WTC11 (cell line): ENCODE data around the gene PHOSPHO2. TPM values are rescaled to one million over a fixed set of nuclear protein-coding genes. Genes with fewer than 3 reads are reported as not detected.

Source experiments
- ATAC-seq: fragments of 200-7000 bp; cut with Tn5 transposase; 2 replicates; pipeline ENCODE4 v1.10.0; 2021; ENCODE audit warnings: mild to moderate bottlenecking, moderate library complexity
- CTCF ChIA-PET: fragments of 300-600 bp; sonication (Branson Sonifier 250); formaldehyde crosslinking; loops from one replicate; lab custom pipeline; 2021; ENCODE audit warnings: antibody characterized with exemption; lab: Charles Lee
- POLR2A ChIA-PET: fragments of 350-600 bp; sonication (Branson Sonifier 250); formaldehyde crosslinking; loops from one replicate; lab custom pipeline; 2021; ENCODE audit warnings: antibody characterized with exemption; lab: Charles Lee
- DNase-seq: peaks from one replicate; pipeline ENCODE4 v3.0.0; 2021; ENCODE audit warnings: low spot score
- H3K27ac Mint-ChIP-seq: 2 replicates; pipeline ENCODE4 v1.8.0; 2021; ENCODE audit warnings: mixed read lengths
- H3K27me3 Mint-ChIP-seq: 2 replicates; pipeline ENCODE4 v1.8.0; 2021; ENCODE audit warnings: low read depth, mild to moderate bottlenecking, moderate library complexity, mixed read lengths
- H3K36me3 Mint-ChIP-seq: 2 replicates; pipeline ENCODE4 v1.8.0; 2021; ENCODE audit warnings: mixed read lengths
- H3K4me1 Mint-ChIP-seq: 2 replicates; pipeline ENCODE4 v1.8.0; 2022; ENCODE audit warnings: mixed read lengths
- H3K4me3 Mint-ChIP-seq: 2 replicates; pipeline ENCODE4 v1.8.0; 2021; ENCODE audit warnings: mild to moderate bottlenecking, moderate library complexity, mixed read lengths
- H3K9me3 Mint-ChIP-seq: 2 replicates; pipeline ENCODE4 v1.8.0; 2021; ENCODE audit warnings: mixed read lengths
- ARID4B ChIP-seq: sonication (generic); formaldehyde crosslinking; IDR thresholded peaks from 2 replicates; pipeline ENCODE4 v1.8.0; 2023; ENCODE audit warnings: missing genetic modification reagents, mild to moderate bottlenecking, borderline replicate concordance
- CTCF ChIP-seq: fragments of 200-600 bp; IDR thresholded peaks from 2 replicates; pipeline ENCODE4 v1.8.0; 2022; ENCODE audit warnings: antibody characterized with exemption
- ELF4 ChIP-seq: sonication (generic); formaldehyde crosslinking; IDR thresholded peaks from 2 replicates; pipeline ENCODE4 v1.8.1; 2022; ENCODE audit warnings: low read depth, mild to moderate bottlenecking, moderate library complexity, missing genetic modification reagents
- GTF2I ChIP-seq: fragments of 250-450 bp; sonication (Bioruptor Pico); conservative IDR thresholded peaks from 2 replicates; pipeline ENCODE4 v1.4.0; 2021; ENCODE audit warnings: mild to moderate bottlenecking
- NFE2L1 ChIP-seq: sonication (generic); formaldehyde crosslinking; IDR thresholded peaks from 2 replicates; pipeline ENCODE4 v1.8.1; 2023; ENCODE audit warnings: missing genetic modification reagents
- NFYB ChIP-seq: sonication (generic); formaldehyde crosslinking; conservative IDR thresholded peaks from 2 replicates; pipeline ENCODE4 v1.8.0; 2022; ENCODE audit warnings: low read depth, missing genetic modification reagents
- NR1H2 ChIP-seq: sonication (generic); formaldehyde crosslinking; IDR thresholded peaks from 2 replicates; pipeline ENCODE4 v1.9.0; 2021; ENCODE audit warnings: mild to moderate bottlenecking, moderate library complexity, missing genetic modification reagents
- PREB ChIP-seq: sonication (generic); formaldehyde crosslinking; IDR thresholded peaks from 2 replicates; pipeline ENCODE4 v1.8.1; 2022; ENCODE audit warnings: mild to moderate bottlenecking, missing genetic modification reagents, moderate library complexity, borderline replicate concordance
- SOX15 ChIP-seq: fragments of 250-450 bp; sonication (Bioruptor Pico); IDR thresholded peaks from 2 replicates; pipeline ENCODE4 v1.9.0; 2021; ENCODE audit warnings: mild to moderate bottlenecking
- USF1 ChIP-seq: sonication (generic); formaldehyde crosslinking; IDR thresholded peaks from 2 replicates; pipeline ENCODE4 v1.8.0; 2022; ENCODE audit warnings: mild to moderate bottlenecking, missing genetic modification reagents
- ZSCAN18 ChIP-seq: fragments of 250-450 bp; sonication (Bioruptor Pico); IDR thresholded peaks from 2 replicates; pipeline ENCODE4 v2.1.2; 2022; ENCODE audit warnings: mild to moderate bottlenecking, moderate library complexity
- total RNA-seq: library from RNA; stranded (reverse); gene quantifications from 3 replicates; pipeline ENCODE4 v1.2.3, GENCODE V29; 2021
- TF ChIP-seq, protein P1 (sequence below): sonication (generic); formaldehyde crosslinking; IDR thresholded peaks from 2 replicates; pipeline ENCODE4 v1.8.1; 2023; ENCODE audit warnings: mild to moderate bottlenecking, moderate library complexity, missing genetic modification reagents
- TF ChIP-seq, protein P2 (sequence below): fragments of 250-450 bp; sonication (Bioruptor Pico); IDR thresholded peaks from 2 replicates; pipeline ENCODE4 v1.9.0; 2021; ENCODE audit warnings: mild to moderate bottlenecking, borderline replicate concordance

Gene PHOSPHO2
- total RNA-seq, 1 experiment from 2014 or later = 6.1 TPM

DNA sequence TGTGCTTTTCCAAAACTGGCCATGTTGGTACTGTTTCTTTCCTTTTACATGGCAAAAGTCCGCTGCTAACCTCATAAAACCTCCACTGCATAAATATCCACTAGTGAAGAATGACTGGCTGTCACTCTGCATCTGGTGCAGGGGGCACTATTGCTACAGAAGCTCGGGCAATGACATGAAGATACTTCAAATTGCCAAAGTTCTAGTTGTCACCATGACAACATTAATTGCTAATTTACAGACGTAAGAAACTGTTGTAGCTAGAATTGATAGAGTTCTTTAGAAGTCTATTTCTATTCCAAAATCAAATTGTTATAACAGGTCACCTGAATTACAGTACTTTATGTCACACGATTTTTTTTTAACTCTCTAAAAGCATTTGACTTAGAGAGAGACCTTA, 909 bp upstream of the PHOSPHO2 start:
- TF ChIP-seq PREB (CRISPR knock-in tag) (no peak), ARID4B (CRISPR knock-in tag) (no peak), NFE2L1 (CRISPR knock-in tag) (no peak), ZSCAN18 (no peak), GTF2I (CRISPR knock-in tag) (no peak), SOX15 (CRISPR knock-in tag) (no peak), NFYB (no peak), USF1 (CRISPR knock-in tag) (no peak), NR1H2 (CRISPR knock-in tag) (no peak), CTCF (no peak), ELF4 (CRISPR knock-in tag) (no peak)
- TF ChIP-seq, protein P1, sequence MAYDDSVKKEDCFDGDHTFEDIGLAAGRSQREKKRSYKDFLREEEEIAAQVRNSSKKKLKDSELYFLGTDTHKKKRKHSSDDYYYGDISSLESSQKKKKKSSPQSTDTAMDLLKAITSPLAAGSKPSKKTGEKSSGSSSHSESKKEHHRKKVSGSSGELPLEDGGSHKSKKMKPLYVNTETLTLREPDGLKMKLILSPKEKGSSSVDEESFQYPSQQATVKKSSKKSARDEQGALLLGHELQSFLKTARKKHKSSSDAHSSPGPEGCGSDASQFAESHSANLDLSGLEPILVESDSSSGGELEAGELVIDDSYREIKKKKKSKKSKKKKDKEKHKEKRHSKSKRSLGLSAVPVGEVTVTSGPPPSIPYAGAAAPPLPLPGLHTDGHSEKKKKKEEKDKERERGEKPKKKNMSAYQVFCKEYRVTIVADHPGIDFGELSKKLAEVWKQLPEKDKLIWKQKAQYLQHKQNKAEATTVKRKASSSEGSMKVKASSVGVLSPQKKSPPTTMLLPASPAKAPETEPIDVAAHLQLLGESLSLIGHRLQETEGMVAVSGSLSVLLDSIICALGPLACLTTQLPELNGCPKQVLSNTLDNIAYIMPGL (CRISPR knock-in tag) = no peak
- TF ChIP-seq, protein P2, sequence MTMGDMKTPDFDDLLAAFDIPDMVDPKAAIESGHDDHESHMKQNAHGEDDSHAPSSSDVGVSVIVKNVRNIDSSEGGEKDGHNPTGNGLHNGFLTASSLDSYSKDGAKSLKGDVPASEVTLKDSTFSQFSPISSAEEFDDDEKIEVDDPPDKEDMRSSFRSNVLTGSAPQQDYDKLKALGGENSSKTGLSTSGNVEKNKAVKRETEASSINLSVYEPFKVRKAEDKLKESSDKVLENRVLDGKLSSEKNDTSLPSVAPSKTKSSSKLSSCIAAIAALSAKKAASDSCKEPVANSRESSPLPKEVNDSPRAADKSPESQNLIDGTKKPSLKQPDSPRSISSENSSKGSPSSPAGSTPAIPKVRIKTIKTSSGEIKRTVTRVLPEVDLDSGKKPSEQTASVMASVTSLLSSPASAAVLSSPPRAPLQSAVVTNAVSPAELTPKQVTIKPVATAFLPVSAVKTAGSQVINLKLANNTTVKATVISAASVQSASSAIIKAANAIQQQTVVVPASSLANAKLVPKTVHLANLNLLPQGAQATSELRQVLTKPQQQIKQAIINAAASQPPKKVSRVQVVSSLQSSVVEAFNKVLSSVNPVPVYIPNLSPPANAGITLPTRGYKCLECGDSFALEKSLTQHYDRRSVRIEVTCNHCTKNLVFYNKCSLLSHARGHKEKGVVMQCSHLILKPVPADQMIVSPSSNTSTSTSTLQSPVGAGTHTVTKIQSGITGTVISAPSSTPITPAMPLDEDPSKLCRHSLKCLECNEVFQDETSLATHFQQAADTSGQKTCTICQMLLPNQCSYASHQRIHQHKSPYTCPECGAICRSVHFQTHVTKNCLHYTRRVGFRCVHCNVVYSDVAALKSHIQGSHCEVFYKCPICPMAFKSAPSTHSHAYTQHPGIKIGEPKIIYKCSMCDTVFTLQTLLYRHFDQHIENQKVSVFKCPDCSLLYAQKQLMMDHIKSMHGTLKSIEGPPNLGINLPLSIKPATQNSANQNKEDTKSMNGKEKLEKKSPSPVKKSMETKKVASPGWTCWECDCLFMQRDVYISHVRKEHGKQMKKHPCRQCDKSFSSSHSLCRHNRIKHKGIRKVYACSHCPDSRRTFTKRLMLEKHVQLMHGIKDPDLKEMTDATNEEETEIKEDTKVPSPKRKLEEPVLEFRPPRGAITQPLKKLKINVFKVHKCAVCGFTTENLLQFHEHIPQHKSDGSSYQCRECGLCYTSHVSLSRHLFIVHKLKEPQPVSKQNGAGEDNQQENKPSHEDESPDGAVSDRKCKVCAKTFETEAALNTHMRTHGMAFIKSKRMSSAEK (CRISPR knock-in tag) = no peak
- POLR2A ChIA-PET = no interaction called here
- Mint-ChIP-seq H3K27ac (no peak overlapping the region), H3K4me1 (peaks cover 14% of the 10 kb centered on the region), H3K27me3 (peaks cover 12% of the 10 kb centered on the region), H3K9me3 (peaks cover 9% of the 10 kb centered on the region), H3K4me3 (peak overlapping the region; percentile 89), H3K36me3 (peaks cover 10% of the 10 kb centered on the region)
- ATAC-seq (no peak), DNase-seq (no peak)
- CTCF ChIA-PET = no interaction called here
